Muscle of leg (tissue), 11 donors: Measurements from ENCODE around the gene PRRC2B. TPM values are rescaled to one million over a fixed set of nuclear protein-coding genes. Genes with fewer than 3 reads are reported as not detected.
"Not testable (repeated sequence)": the region's sequence is repeated elsewhere in the genome, so short reads cannot be mapped to it uniquely, and the experiment has no call there.

Experiments used
- DNase-seq: peaks from one replicate; pipeline ENCODE4 v3.0.0; 2013
- H3K27ac ChIP-seq: one replicate; pipeline ENCODE4 v1.5.1; 2013; ENCODE audit warnings: mild to moderate bottlenecking, low read length, control low read depth
- H3K27me3 ChIP-seq: one replicate; pipeline ENCODE4 v1.6.1; 2013; ENCODE audit warnings: low read length; ENCODE audit not compliant: control insufficient read depth, insufficient read depth
- H3K36me3 ChIP-seq: one replicate; pipeline ENCODE4 v1.6.1; 2013; ENCODE audit warnings: low read length; ENCODE audit not compliant: control insufficient read depth, insufficient read depth
- H3K4me1 ChIP-seq: one replicate; pipeline ENCODE4 v1.6.1; 2013; ENCODE audit warnings: low read length; ENCODE audit not compliant: control insufficient read depth, insufficient read depth
- H3K4me3 ChIP-seq: one replicate; pipeline ENCODE4 v1.5.1; 2013; ENCODE audit warnings: low read length, control low read depth
- H3K9me3 ChIP-seq: replicated peaks from 2 replicates; pipeline ENCODE4 v1.6.1; 2013; ENCODE audit warnings: low read depth, low read length; ENCODE audit not compliant: control insufficient read depth
- WGBS: methylation state at CpG from one replicate; pipeline ENCODE4 v1.1.5; 2013; ENCODE audit warnings: missing lambda C conversion rate; ENCODE audit not compliant: insufficient coverage; 5-methylcytosine and 5-hydroxymethylcytosine counted together
- polyA plus RNA-seq, 8 donors: library from polyadenylated mRNA; unstranded; fragments of 120-200 nt; gene quantifications; one replicate each; pipeline versions ENCODE4 v1.2.1 to v1.2.3, GENCODE V29; 2013; ENCODE audit warnings: inconsistent platforms in 1 of 8, low replicate concordance in 1 of 8; ENCODE audit not compliant: insufficient read length in 8 of 8, insufficient read depth in 1 of 8
- total RNA-seq: library from RNA; stranded (reverse); fragments of 120-200 nt; gene quantifications from one replicate; pipeline ENCODE4 v1.2.4, GENCODE V29; 2013

PRRC2B gene
- total and polyA plus RNA-seq, 9 donors: 64.9 to 181 (median 148) TPM

DNA sequence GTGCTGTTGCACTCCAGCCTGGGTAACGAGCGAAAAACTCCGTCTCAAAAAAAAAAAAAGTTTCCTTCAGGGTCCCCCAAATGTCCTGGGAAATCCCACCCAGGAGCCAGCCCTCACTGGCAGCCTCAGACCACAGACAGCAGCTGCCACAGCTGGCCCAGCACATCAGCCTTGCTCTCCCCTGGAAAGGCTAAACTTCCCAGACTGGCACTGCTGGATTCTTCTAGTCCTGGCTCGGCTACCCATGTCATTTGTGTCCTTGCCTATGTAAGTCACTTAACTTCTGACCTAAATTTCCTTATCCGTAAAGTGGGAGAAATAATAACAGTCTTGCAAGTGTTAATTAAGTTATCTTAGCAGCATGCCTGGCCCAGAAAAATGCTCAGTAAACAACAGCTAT is 8.6 kb upstream of the PRRC2B start:
- H3K9me3 ChIP-seq: no peaks in the 10 kb centered on the region
- no peaks in the 10 kb centered on the region for H3K36me3 ChIP-seq
- DNase-seq: peak; percentile 33
- H3K4me1 ChIP-seq: peaks cover 48% of the 10 kb centered on the region
- no peak overlapping the region for H3K4me3 ChIP-seq
- no peaks in the 10 kb centered on the region for H3K27me3 ChIP-seq
- 60% methylated on average over 3 of the region's 5 CpGs for WGBS
- peak overlapping the region; percentile 72 for H3K27ac ChIP-seq

- DNase-seq: no peak
- no peak overlapping the region for H3K4me3 ChIP-seq
- 79% methylated on average over 6 of the region's 6 CpGs for WGBS
These were observed 7.6 kb upstream of the PRRC2B start for GRCh38 chr9:131386281-131386680.

DNA sequence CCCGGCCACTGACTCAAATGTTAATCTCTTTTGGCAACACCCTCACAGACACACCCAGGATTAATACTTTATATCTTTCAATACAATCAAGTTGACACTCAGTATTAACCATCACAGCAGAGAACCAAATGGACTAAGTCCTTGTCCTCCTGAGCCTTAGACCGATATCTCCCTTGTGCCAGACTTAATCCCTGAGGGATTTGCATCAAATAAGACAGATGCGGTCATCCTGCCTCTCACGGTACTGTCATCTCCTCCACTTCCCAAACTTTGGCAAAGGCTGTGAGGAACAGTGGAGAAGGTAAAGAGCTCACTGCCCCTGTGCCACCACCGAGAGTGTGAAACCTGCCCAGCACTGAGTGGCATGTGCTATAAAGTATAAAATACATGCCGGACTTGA is 6.5 kb upstream of the PRRC2B start:
- Histone ChIP-seq H3K9me3 (no peaks in the 10 kb centered on the region), H3K27me3 (no peaks in the 10 kb centered on the region), H3K27ac (no peak overlapping the region), H3K36me3 (no peaks in the 10 kb centered on the region), H3K4me1 (peaks cover 35% of the 10 kb centered on the region), H3K4me3 (no peak overlapping the region)
- WGBS: 0% methylated on average over 1 of the region's 6 CpGs
- DNase-seq: no peak

More at GRCh38 chr9:131386281-131386680, 7.6 kb upstream of the PRRC2B start:
- Histone ChIP-seq H3K27ac (no peak overlapping the region), H3K27me3 (no peaks in the 10 kb centered on the region), H3K4me1 (peaks cover 45% of the 10 kb centered on the region), H3K9me3 (no peaks in the 10 kb centered on the region), H3K36me3 (no peaks in the 10 kb centered on the region)

GRCh38 chr9:131391020-131391419 is 2.9 kb upstream of the PRRC2B start:
- no peak overlapping the region for H3K4me3 ChIP-seq
- no peak overlapping the region for H3K27ac ChIP-seq
- H3K36me3 ChIP-seq: no peaks in the 10 kb centered on the region
- no peaks in the 10 kb centered on the region for H3K27me3 ChIP-seq
- no peaks in the 10 kb centered on the region for H3K9me3 ChIP-seq
- H3K4me1 ChIP-seq: peaks cover 23% of the 10 kb centered on the region
- DNase-seq: no peak
- WGBS: 91% methylated on average over 6 of the region's 7 CpGs

GRCh38 chr9:131391504-131391903 is 2.4 kb upstream of the PRRC2B start:
- no peaks in the 10 kb centered on the region for H3K27me3 ChIP-seq
- no peaks in the 10 kb centered on the region for H3K36me3 ChIP-seq
- DNase-seq: no peak
- H3K4me3 ChIP-seq: no peak overlapping the region
- 100% methylated on average over 1 of the region's 4 CpGs for WGBS
- H3K27ac ChIP-seq: no peak overlapping the region
- no peaks in the 10 kb centered on the region for H3K9me3 ChIP-seq
- peaks cover 22% of the 10 kb centered on the region for H3K4me1 ChIP-seq

DNA sequence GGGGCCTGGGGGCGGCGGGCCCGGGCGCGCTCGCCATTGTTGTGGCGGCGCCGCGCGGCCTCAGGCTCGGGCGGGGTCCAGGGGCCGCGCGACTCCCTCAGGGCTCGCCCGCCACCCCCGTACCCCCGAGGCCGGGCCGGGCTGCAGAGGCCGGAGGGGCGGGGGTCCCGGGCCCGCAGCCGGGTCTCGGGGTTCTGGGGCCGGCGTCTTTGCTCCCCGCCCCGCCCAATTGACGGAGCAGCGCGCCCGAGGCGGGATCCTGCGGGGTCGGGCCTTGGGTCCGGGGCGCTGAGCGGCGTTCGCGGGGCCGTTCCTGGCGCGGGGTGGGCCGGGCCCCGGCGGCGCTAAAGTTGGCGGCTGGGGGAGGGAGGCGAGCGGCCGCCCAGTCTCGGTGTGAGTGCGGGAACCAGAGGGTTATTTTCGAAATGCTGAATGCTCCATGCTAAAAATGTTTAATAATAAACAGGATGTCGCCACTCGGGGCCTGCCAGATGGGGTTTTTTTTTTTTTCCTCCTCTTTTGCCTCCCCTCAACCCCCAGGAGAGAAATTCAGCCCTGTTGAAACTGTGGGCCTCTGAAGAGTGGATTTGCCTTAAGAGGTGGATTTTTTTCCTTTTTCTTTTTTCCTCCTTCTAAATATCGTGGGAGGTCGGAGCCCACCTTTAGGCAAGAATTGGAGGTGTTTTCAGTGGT is 724 bp downstream of the PRRC2B start:
- Histone ChIP-seq H3K4me3 (peak overlapping the region; percentile 60), H3K9me3 (no peaks in the 10 kb centered on the region), H3K4me1 (peaks cover 42% of the 10 kb centered on the region), H3K27me3 (no peaks in the 10 kb centered on the region), H3K36me3 (peaks cover 5% of the 10 kb centered on the region), H3K27ac (peak overlapping the region; percentile 90)
- peak; percentile 77 for DNase-seq
- WGBS: under 1% methylated on average over 51 of the region's 63 CpGs

DNA sequence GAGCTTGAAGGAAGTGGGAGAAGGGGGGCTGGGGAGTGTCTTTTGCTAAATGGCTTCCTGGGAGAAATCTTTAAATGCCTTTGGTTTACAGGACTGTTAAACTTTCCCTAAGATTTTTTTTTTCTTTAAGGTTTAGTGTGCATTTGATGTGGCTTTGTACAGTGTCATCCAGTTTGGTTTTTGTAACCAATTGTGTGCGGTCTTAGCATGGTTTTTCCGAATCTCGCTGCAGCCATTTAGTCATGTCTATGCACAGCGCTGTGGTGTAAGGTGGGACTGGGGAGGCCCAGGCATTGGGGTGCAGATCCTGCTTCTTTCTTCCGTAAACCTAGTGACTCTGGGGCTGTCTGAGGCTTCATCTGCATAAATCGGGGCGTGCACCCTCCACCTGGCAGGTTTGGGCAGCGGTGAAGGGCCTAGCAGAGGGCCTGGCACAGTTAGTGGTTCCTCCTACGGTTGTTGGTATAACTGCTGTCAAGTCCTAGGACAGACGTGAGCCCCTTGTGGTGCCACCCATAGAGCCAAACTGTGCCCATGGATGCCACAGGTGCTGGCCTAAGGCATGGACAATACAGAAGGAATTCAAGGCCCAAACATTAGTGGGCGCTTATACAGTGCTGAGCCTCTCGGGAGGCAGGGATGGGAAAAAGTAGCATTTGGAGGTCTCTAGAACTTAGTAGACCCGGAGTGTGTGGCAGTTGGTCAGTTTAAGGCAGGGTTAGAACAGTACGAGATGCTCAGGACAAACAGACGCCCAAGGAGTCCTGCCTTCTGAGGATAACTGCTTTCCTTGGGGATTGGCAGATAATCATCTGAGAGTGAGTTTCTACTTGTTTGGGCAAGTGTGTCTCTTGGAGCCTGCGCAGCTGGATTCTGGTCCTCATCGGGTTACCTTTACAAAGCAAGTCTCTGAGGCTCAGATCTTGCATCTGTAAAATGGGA is 1.5 kb downstream of the PRRC2B start:
- WGBS: 14% methylated on average over 16 of the region's 17 CpGs
- no peak for DNase-seq
- Histone ChIP-seq H3K27me3 (no peaks in the 10 kb centered on the region), H3K27ac (peak overlapping the region; percentile 90), H3K4me1 (peaks cover 45% of the 10 kb centered on the region), H3K36me3 (peaks cover 5% of the 10 kb centered on the region), H3K9me3 (no peaks in the 10 kb centered on the region), H3K4me3 (peak overlapping the region; percentile 60)

- H3K27me3 ChIP-seq, DNase-seq, H3K36me3 ChIP-seq, H3K9me3 ChIP-seq: not testable (repeated sequence)
- H3K4me3 ChIP-seq: peak overlapping the region; percentile 60
- WGBS: no CpG with 5 or more reads among the region's 4 CpGs
- H3K4me1 ChIP-seq: peaks cover 52% of the 10 kb centered on the region
- peak overlapping the region; percentile 90 for H3K27ac ChIP-seq
These were observed 2.2 kb downstream of the PRRC2B start for GRCh38 chr9:131396099-131396479.

DNA sequence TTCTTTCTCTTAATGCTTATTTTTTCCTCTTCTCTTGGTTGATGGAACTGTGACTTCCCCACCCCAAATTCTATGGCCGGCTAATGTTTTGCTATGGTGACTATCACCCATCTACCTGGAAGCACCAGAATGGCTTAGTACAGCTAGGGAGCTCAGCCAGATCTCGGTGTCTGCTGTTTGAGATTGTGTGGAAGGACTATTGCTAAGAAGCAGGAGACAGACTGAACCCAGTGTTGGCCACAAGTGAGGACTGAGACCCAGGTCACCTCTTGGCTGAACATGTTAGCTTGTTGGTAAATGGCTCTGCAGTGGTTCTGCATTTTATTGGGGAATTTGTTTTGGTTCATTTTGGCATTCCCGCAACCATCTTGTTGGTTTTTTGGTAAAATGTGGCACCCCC is 2.7 kb downstream of the PRRC2B start:
- H3K4me3 ChIP-seq: no peak overlapping the region
- H3K9me3 ChIP-seq: no peaks in the 10 kb centered on the region
- no peaks in the 10 kb centered on the region for H3K27me3 ChIP-seq
- H3K36me3 ChIP-seq: peaks cover 5% of the 10 kb centered on the region
- H3K4me1 ChIP-seq: peaks cover 56% of the 10 kb centered on the region
- no peak for DNase-seq
- peak overlapping the region; percentile 48 for H3K27ac ChIP-seq
- 38% methylated on average over 1 of the region's 3 CpGs for WGBS

DNA sequence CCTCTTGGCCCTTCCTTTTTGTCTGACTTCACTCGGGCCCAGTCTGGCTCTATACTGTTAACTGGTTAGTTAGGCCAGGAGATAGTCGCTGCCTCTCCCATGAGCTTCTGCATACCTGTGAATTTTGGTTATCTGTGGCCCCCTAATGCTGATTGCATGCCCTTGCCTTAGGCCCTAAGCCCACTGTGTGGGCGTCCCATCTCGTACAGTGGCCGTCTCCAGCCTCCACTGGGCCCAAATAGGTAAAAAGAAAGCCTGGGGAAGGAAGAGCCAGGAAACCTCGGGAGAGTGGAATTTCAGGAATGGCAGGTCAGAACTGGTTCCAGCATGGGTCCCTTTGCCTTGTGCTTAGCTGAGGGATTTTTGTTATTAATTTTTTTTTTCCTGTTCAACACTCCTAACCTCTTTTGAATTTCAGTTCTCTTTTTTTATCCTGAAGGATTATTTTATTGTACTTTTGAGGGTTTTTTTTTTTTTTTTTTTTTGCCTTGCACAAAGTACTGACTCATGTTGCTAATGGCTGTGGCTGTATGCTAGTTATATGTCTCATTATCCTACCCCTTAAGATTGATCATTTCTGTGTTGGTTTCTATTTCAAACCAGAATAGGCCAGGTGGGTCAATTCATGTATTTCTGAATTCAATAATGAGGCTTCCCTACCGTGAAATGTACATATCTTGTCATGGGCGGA is 3.4 kb downstream of the PRRC2B start:
- peaks cover 5% of the 10 kb centered on the region for H3K36me3 ChIP-seq
- H3K4me3 ChIP-seq: no peak overlapping the region
- 57% methylated on average over 1 of the region's 8 CpGs for WGBS
- H3K27me3 ChIP-seq: no peaks in the 10 kb centered on the region
- peaks cover 62% of the 10 kb centered on the region for H3K4me1 ChIP-seq
- peak overlapping the region; percentile 17 for H3K27ac ChIP-seq
- DNase-seq: no peak
- no peaks in the 10 kb centered on the region for H3K9me3 ChIP-seq
